Measurements from ENCODE around the gene DEXI. TPM values are rescaled to one million over a fixed set of nuclear protein-coding genes. Genes with fewer than 3 reads are reported as not detected.

Gene DEXI
- total and polyA plus RNA-seq, 2 of the 13 experiments (the other 11 are each of a cell fraction or from before 2014, with no cell fraction given) = 51.5 to 70.4 TPM

DNA sequence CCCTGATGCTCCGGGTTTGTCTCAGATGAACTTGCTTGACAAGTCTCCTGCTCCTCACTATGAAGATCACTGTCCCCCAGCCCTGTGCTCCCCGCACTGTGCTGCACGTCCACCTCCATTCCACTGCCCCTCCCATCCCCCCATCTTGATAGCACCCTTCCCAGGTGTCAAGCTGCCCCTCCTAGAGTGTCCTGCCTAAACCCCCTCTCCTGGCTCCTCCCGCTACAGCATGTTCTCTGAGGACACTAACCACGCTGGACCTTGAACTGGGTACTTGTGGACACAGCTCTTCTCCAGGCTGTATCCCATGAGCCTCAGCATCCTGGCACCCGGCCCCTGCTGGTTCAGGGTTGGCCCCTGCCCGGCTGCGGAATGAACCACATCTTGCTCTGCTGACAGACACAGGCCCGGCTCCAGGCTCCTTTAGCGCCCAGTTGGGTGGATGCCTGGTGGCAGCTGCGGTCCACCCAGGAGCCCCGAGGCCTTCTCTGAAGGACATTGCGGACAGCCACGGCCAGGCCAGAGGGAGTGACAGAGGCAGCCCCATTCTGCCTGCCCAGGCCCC lies 18.5 kb downstream of the DEXI start (continued):
- TF ChIP-seq, protein P1, sequence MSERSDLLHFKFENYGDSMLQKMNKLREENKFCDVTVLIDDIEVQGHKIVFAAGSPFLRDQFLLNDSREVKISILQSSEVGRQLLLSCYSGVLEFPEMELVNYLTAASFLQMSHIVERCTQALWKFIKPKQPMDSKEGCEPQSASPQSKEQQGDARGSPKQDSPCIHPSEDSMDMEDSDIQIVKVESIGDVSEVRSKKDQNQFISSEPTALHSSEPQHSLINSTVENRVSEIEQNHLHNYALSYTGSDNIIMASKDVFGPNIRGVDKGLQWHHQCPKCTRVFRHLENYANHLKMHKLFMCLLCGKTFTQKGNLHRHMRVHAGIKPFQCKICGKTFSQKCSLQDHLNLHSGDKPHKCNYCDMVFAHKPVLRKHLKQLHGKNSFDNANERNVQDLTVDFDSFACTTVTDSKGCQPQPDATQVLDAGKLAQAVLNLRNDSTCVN (CRISPR knock-in tag; IDR thresholded peaks at IDR 0.05; ENCODE audit: borderline replicate concordance) = no peak
- peak; percentile 7; the same call in 1 of the 2 replicates for TF ChIP-seq ZNF12 (CRISPR knock-in tag; IDR thresholded peaks at IDR 0.05)
- TF ChIP-seq, protein P2, sequence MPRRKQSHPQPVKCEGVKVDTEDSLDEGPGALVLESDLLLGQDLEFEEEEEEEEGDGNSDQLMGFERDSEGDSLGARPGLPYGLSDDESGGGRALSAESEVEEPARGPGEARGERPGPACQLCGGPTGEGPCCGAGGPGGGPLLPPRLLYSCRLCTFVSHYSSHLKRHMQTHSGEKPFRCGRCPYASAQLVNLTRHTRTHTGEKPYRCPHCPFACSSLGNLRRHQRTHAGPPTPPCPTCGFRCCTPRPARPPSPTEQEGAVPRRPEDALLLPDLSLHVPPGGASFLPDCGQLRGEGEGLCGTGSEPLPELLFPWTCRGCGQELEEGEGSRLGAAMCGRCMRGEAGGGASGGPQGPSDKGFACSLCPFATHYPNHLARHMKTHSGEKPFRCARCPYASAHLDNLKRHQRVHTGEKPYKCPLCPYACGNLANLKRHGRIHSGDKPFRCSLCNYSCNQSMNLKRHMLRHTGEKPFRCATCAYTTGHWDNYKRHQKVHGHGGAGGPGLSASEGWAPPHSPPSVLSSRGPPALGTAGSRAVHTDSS (CRISPR knock-in tag; conservative IDR thresholded peaks at IDR 0.05) = no peak
- no peak for TF ChIP-seq SUZ12 (IDR thresholded peaks at IDR 0.05; ENCODE audit: low read depth, low read length)
- TF ChIP-seq ZNF790 (CRISPR knock-in tag; IDR thresholded peaks at IDR 0.05; ENCODE audit: borderline replicate concordance) = no peak
- peak; percentile 94 for TF ChIP-seq ZSCAN21 (CRISPR knock-in tag; IDR thresholded peaks at IDR 0.05; ENCODE audit: borderline replicate concordance)
- TF ChIP-seq MEIS1 (CRISPR knock-in tag; IDR thresholded peaks at IDR 0.05; ENCODE audit: borderline replicate concordance) = no peak; the same call in 1 of the 2 replicates
- TF ChIP-seq ZNF432 (CRISPR knock-in tag; IDR thresholded peaks at IDR 0.05; ENCODE audit: borderline replicate concordance) = no peak
- TF ChIP-seq ZFYVE20 (CRISPR knock-in tag; IDR thresholded peaks at IDR 0.05; ENCODE audit: borderline replicate concordance, low read depth) = no peak
- no peak for TF ChIP-seq TEAD2 (CRISPR knock-in tag; IDR thresholded peaks at IDR 0.05)
- TF ChIP-seq ZSCAN9 (CRISPR knock-in tag; IDR thresholded peaks at IDR 0.05; ENCODE audit: borderline replicate concordance) = peak; percentile 80; the same call in 1 of the 2 replicates
- 0 out of 2 replicates have a peak, but pooled peaks have one; percentile 77 for TF ChIP-seq ZMAT3 (CRISPR knock-in tag; conservative IDR thresholded peaks at IDR 0.05)
- TF ChIP-seq ADNP (CRISPR knock-in tag; IDR thresholded peaks at IDR 0.05) = no peak
- no peak; the same call in 1 of the 2 replicates for TF ChIP-seq ZNF761 (CRISPR knock-in tag; conservative IDR thresholded peaks at IDR 0.05)
- TF ChIP-seq, protein P3, sequence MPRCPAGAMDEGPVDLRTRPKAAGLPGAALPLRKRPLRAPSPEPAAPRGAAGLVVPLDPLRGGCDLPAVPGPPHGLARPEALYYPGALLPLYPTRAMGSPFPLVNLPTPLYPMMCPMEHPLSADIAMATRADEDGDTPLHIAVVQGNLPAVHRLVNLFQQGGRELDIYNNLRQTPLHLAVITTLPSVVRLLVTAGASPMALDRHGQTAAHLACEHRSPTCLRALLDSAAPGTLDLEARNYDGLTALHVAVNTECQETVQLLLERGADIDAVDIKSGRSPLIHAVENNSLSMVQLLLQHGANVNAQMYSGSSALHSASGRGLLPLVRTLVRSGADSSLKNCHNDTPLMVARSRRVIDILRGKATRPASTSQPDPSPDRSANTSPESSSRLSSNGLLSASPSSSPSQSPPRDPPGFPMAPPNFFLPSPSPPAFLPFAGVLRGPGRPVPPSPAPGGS (CRISPR knock-in tag; IDR thresholded peaks at IDR 0.05) = no peak; the same call in 1 of the 2 replicates
- no peak for TF ChIP-seq ZNF569 (CRISPR knock-in tag; IDR thresholded peaks at IDR 0.05; ENCODE audit: borderline replicate concordance)
- no peak for TF ChIP-seq ZIK1 (CRISPR knock-in tag; IDR thresholded peaks at IDR 0.05; ENCODE audit: borderline replicate concordance, low read depth)
- TF ChIP-seq ZNF782 (CRISPR knock-in tag; IDR thresholded peaks at IDR 0.05; ENCODE audit: borderline replicate concordance) = 0 out of 2 replicates have a peak, but pooled peaks have one; percentile 10
- no peak for TF ChIP-seq SMYD3 (CRISPR knock-in tag; IDR thresholded peaks at IDR 0.05)
- TF ChIP-seq ZNF747 (CRISPR knock-in tag; IDR thresholded peaks at IDR 0.05; ENCODE audit: borderline replicate concordance) = no peak
- no peak for TF ChIP-seq EED (CRISPR knock-in tag; IDR thresholded peaks at IDR 0.05)
- peak; percentile 44; the same call in 1 of the 2 replicates for TF ChIP-seq YEATS4 (CRISPR knock-in tag; IDR thresholded peaks at IDR 0.05; ENCODE audit: borderline replicate concordance)
- TF ChIP-seq, protein P4, sequence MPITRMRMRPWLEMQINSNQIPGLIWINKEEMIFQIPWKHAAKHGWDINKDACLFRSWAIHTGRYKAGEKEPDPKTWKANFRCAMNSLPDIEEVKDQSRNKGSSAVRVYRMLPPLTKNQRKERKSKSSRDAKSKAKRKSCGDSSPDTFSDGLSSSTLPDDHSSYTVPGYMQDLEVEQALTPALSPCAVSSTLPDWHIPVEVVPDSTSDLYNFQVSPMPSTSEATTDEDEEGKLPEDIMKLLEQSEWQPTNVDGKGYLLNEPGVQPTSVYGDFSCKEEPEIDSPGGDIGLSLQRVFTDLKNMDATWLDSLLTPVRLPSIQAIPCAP (CRISPR knock-in tag; IDR thresholded peaks at IDR 0.05; ENCODE audit: low read depth) = no peak
